Body of pancreas (tissue), 4 donors: ENCODE results near the gene DIAPH3.

ENCODE experiments used
- POLR2A ChIP-seq, 3 donors: fragments of 450-650 bp; IDR thresholded peaks; one replicate each; pipeline ENCODE4 v1.6.1; 2016; ENCODE audit warnings: antibody characterized with exemption in 3 of 3, mild to moderate bottlenecking in 2 of 3
- TF ChIP-seq, protein P1 (sequence below), 7 experiments: fragments of 450-650 bp in 4 of 7; fragments of 200-600 bp in 3 of 7; sonication (generic) in 3 of 7; IDR thresholded peaks; one replicate each; pipeline ENCODE4 v1.5.1; 2016 to 2019; ENCODE audit warnings: antibody characterized with exemption in 7 of 7

DNA sequence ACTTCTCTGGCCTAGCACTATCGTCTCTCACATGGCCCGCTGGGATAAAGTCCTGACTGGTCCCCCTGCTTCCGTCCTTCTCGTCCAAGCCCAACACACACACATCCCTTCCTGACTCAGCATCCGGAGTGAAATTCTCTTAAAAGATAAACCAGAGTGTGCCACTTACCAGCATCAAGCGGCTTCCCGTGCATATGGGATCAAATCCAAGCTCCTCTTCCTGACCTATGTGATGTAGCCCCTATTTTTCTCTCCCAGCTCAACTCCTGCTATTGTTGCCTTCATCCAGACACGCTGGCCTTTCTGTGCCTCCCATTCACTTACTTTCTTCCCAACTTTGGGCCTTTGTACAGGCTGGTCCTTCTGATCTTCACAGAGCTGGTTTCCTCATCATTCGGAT is 530.4 kb downstream of the DIAPH3 start:
- TF ChIP-seq, protein P1, sequence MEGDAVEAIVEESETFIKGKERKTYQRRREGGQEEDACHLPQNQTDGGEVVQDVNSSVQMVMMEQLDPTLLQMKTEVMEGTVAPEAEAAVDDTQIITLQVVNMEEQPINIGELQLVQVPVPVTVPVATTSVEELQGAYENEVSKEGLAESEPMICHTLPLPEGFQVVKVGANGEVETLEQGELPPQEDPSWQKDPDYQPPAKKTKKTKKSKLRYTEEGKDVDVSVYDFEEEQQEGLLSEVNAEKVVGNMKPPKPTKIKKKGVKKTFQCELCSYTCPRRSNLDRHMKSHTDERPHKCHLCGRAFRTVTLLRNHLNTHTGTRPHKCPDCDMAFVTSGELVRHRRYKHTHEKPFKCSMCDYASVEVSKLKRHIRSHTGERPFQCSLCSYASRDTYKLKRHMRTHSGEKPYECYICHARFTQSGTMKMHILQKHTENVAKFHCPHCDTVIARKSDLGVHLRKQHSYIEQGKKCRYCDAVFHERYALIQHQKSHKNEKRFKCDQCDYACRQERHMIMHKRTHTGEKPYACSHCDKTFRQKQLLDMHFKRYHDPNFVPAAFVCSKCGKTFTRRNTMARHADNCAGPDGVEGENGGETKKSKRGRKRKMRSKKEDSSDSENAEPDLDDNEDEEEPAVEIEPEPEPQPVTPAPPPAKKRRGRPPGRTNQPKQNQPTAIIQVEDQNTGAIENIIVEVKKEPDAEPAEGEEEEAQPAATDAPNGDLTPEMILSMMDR (IDR thresholded peaks at IDR 0.05), result no peak
- TF ChIP-seq POLR2A (IDR thresholded peaks at IDR 0.05), result no peak
